HFFc6 (cell line): ENCODE results near the gene RMI2. TPM values are rescaled to one million over a fixed set of nuclear protein-coding genes. Genes with fewer than 3 reads are reported as not detected.
A peak's percentile ranks its signal among the peaks of the same experiment; 100 is the strongest.
"Not testable (repeated sequence)": the region's sequence is repeated elsewhere in the genome, so short reads cannot be mapped to it uniquely, and the experiment has no call there.

ENCODE experiments used
- DNase-seq: peaks from one replicate; pipeline ENCODE4 v3.0.0-alpha.2; 2018
- H3K27ac Mint-ChIP-seq: 2 replicates; pipeline ENCODE4 v1.8.0; 2020; ENCODE audit warnings: mild to moderate bottlenecking, mixed read lengths
- H3K27me3 Mint-ChIP-seq: 2 replicates; pipeline ENCODE4 v1.8.0; 2021; ENCODE audit warnings: mild to moderate bottlenecking, moderate library complexity, mixed read lengths; ENCODE audit not compliant: insufficient read depth
- H3K36me3 Mint-ChIP-seq: 2 replicates; pipeline ENCODE4 v1.8.0; 2021; ENCODE audit warnings: low read depth, mixed read lengths
- H3K4me1 Mint-ChIP-seq: 2 replicates; pipeline ENCODE4 v1.8.0; 2020; ENCODE audit warnings: low read depth, mixed read lengths
- H3K4me3 Mint-ChIP-seq: 2 replicates; pipeline ENCODE4 v1.8.0; 2020; ENCODE audit warnings: mild to moderate bottlenecking, moderate library complexity, mixed read lengths
- H3K9me3 Mint-ChIP-seq: 2 replicates; pipeline ENCODE4 v1.8.0; 2020; ENCODE audit warnings: mild to moderate bottlenecking, mixed read lengths
- total RNA-seq, 6 experiments: library from RNA; stranded (reverse); fragmentation: NEBNext Ultra II Directional; extraction: Animal tissue kit (Norgen Biotek cat#: 25700); gene quantifications; 2 replicates in 1 of 6; 3 replicates in 5 of 6; pipeline ENCODE4 v1.2.3, GENCODE V29; 2021
- TF ChIP-seq, protein P1 (sequence below): fragments of 200-600 bp; sonication (generic); IDR thresholded peaks from 2 replicates; pipeline ENCODE4 v1.5.0; 2021; ENCODE audit warnings: antibody characterized with exemption, mild to moderate bottlenecking

RMI2 gene
- total RNA-seq, 6 experiments from 2014 or later, result 7.3 to 16.2 (median 14.2) TPM

DNA sequence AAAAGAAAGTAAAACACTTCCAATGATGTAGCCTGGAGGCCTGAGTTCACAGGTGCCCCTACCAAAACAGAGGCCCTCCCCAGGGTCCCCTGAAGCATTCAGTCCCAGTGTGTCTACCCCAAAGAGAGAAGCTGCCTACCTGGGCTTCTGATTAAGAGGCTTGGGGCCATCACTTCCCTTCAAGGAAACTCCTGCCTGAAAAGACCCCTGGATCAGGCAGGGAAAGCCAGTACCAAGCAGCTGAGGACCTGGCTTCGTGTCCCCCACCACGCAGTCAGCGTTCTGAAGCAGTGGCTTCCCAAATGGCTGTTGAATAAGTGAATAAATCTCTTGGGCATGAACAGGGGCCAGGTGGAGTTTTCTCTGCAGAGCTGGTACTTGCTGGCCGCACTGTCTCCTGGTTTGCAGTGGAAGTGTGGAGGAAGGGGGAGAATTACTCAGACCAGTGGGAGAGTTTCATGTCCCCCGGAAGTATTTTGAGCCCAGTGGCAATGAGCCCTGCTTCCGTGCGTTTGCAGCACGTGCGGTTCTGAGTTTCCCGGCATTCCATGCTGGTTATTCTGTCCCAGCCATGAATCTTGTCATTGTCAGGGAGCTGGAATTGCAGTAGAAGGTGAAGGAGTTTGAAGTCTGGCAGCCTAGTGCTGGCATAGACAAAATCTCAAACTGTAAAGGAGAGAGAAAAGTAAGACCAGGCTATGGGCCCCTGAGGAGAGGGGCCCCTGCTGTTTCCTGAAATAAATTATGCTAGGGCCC is 27.0 kb downstream of the RMI2 start:
- no peak for DNase-seq
- H3K27ac Mint-ChIP-seq, result no peak overlapping the region
- peaks cover 9% of the 10 kb centered on the region for H3K4me1 Mint-ChIP-seq
- no peaks in the 10 kb centered on the region for H3K36me3 Mint-ChIP-seq
- no peaks in the 10 kb centered on the region for H3K9me3 Mint-ChIP-seq
- no peaks in the 10 kb centered on the region for H3K27me3 Mint-ChIP-seq
- TF ChIP-seq, protein P1, sequence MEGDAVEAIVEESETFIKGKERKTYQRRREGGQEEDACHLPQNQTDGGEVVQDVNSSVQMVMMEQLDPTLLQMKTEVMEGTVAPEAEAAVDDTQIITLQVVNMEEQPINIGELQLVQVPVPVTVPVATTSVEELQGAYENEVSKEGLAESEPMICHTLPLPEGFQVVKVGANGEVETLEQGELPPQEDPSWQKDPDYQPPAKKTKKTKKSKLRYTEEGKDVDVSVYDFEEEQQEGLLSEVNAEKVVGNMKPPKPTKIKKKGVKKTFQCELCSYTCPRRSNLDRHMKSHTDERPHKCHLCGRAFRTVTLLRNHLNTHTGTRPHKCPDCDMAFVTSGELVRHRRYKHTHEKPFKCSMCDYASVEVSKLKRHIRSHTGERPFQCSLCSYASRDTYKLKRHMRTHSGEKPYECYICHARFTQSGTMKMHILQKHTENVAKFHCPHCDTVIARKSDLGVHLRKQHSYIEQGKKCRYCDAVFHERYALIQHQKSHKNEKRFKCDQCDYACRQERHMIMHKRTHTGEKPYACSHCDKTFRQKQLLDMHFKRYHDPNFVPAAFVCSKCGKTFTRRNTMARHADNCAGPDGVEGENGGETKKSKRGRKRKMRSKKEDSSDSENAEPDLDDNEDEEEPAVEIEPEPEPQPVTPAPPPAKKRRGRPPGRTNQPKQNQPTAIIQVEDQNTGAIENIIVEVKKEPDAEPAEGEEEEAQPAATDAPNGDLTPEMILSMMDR, result peak; percentile 21
- H3K4me3 Mint-ChIP-seq, result no peak overlapping the region

DNA sequence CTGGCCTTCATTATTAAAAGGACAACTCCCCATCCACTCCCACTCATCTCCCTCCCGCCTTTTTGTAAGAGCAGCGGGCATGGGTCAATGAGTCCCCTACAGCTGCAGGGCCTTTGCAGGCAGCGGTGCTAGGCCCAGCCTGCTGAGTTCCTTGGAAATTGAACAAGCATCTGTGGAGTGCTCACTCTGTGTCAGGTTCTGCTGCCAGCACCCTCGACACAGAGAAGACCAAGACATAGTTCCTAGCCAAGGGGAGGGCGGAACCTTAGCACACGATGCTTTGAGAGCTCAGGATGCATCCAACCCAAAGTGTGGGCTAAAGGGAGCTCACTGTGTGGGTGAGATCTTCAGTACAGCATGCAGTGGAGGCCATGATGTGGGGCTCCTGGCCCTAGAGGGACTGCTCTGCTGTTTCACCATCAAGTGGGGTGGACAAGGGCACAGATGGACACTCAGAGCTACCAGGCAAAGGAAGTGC is 27.6 kb downstream of the RMI2 start:
- Mint-ChIP-seq H3K36me3 (no peaks in the 10 kb centered on the region), H3K9me3 (no peaks in the 10 kb centered on the region), H3K4me3 (no peak overlapping the region), H3K27ac (no peak overlapping the region), H3K27me3 (no peaks in the 10 kb centered on the region), H3K4me1 (peaks cover 9% of the 10 kb centered on the region)
- DNase-seq, result no peak
- TF ChIP-seq, protein P1, result no peak

DNA sequence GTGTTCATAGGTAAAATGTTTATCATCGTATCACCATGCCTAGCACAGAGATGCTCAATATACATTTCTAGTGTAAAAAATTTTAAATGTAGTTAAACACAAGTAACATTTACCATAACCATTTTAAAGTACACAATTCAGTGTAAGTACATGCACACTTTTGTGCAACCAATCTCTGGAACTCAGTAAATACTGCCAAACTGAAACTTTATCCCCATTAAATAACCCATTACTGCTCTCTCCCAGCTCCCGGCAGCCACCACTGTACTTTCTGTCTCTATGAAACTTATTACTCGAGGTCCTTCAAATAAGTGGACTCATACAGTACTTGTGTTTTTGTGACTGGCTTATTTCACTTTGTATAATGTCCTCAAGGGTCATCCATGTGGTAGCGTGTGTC is 29.0 kb downstream of the RMI2 start:
- Mint-ChIP-seq H3K9me3 (peaks cover 2% of the 10 kb centered on the region; the same call in 1 of the 2 replicates), H3K27me3 (no peaks in the 10 kb centered on the region), H3K27ac (no peak overlapping the region), H3K36me3 (no peaks in the 10 kb centered on the region; the same call in 1 of the 2 replicates), H3K4me1 (peaks cover 21% of the 10 kb centered on the region), H3K4me3 (no peak overlapping the region)
- DNase-seq, result no peak
- TF ChIP-seq, protein P1, result no peak

DNA sequence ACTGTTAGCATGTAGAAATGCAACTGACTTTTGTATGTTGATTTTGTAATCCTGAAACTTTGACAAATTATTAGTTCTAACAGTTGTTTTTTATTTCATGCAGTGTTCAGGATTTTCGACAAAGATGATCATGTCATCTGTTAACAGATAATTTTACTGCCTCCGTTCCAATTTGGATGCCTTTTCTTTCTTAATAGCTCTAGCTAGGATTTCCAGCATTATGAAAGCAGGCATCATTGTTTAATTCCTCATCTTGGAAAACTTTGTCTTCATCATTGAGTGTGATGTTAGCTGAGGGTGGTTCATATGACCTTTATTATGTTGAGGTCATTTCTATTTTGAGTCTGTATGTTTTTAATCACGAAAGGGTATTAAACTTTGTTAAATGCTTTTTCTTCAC is 31.9 kb downstream of the RMI2 start:
- H3K9me3 Mint-ChIP-seq, result peaks cover 4% of the 10 kb centered on the region; the same call in 1 of the 2 replicates
- H3K4me1 Mint-ChIP-seq, result peaks cover 28% of the 10 kb centered on the region
- no peak overlapping the region for H3K27ac Mint-ChIP-seq
- H3K27me3 Mint-ChIP-seq, result no peaks in the 10 kb centered on the region; the same call in 1 of the 2 replicates
- no peaks in the 10 kb centered on the region; the same call in 1 of the 2 replicates for H3K36me3 Mint-ChIP-seq
- no peak overlapping the region for H3K4me3 Mint-ChIP-seq
- TF ChIP-seq, protein P1, result no peak
- DNase-seq, result no peak

DNA sequence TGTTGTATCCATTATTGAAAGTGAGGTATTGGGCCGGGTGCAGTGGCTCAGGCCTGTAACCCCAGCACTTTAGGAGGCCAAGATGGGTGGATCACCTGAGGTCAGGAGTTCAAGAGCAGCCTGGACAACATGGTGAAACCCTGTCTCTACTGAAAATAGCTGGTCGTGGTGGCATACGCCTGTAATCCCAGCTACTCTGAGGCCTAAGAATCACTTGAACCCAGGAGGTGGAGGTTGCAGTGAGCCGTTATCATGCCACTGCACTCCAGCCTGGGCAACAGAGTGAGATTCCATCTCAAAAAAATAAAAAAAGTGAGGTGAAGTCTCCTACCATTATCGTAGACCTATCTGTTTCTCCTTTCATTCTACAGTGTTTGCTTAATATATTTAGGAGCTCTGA is 33.7 kb downstream of the RMI2 start:
- H3K36me3 Mint-ChIP-seq, H3K9me3 Mint-ChIP-seq, H3K27me3 Mint-ChIP-seq, DNase-seq: not testable (repeated sequence)
- Mint-ChIP-seq H3K4me1 (peaks cover 28% of the 10 kb centered on the region), H3K27ac (peak overlapping the region; percentile 36; the same call in 1 of the 2 replicates), H3K4me3 (peak overlapping the region; percentile 29; the same call in 1 of the 2 replicates)

DNA sequence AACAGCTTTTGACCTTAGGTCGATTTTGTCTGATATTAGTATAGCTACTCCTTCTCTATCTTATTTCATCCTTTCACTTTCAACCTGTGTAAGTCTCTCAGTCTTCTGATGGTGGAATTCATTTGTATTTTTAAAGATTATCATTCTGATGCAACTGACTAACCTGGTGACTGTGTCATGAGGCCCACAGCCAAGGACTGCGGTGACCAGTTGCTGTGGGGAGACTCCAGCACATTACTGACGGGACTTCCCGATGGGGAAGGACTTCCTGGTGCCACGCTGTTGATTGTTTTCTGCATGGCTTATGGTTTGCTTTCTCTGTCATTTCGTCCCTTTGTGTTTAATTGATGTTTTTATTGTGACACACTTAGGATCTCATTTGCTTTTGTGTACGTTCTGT is 34.2 kb downstream of the RMI2 start:
- Mint-ChIP-seq H3K4me1 (peaks cover 28% of the 10 kb centered on the region), H3K36me3 (no peaks in the 10 kb centered on the region; the same call in 1 of the 2 replicates), H3K4me3 (peak overlapping the region; percentile 29), H3K27ac (peak overlapping the region; percentile 36), H3K9me3 (peaks cover 4% of the 10 kb centered on the region; the same call in 1 of the 2 replicates), H3K27me3 (peaks cover 3% of the 10 kb centered on the region; the same call in 1 of the 2 replicates)
- no peak for DNase-seq
- TF ChIP-seq, protein P1, result no peak
